NOMO-1 treated with DMSO at 0.1 percent for 48 hours (cell line): ENCODE measurements around the gene RAD51B.

Experiments
- DNase-seq: peaks from one replicate; lab custom pipeline; 2025; ENCODE audit not compliant: unreplicated experiment; lab: John Stamatoyannopoulos, UW

The RAD51B gene

GRCh38 chr14:68449561-68450181 is 630.1 kb downstream of the RAD51B start:
- no peak for DNase-seq

GRCh38 chr14:68450391-68451120 is 631.0 kb downstream of the RAD51B start:
- no peak for DNase-seq

GRCh38 chr14:68451696-68452373 is 632.3 kb downstream of the RAD51B start:
- DNase-seq: no peak

GRCh38 chr14:68458253-68458652 is 638.7 kb downstream of the RAD51B start:
- DNase-seq: no peak

GRCh38 chr14:68458840-68459469 is 639.4 kb downstream of the RAD51B start:
- no peak for DNase-seq

GRCh38 chr14:68459480-68460136 is 640.0 kb downstream of the RAD51B start:
- no peak for DNase-seq

- no peak for DNase-seq
Observed at GRCh38 chr14:68460541-68460940, 641.0 kb downstream of the RAD51B start.

- DNase-seq: no peak
Observed at GRCh38 chr14:68461086-68461485, 641.5 kb downstream of the RAD51B start.

GRCh38 chr14:68462683-68463082 is 643.1 kb downstream of the RAD51B start:
- no peak for DNase-seq

GRCh38 chr14:68463299-68463698 is 643.7 kb downstream of the RAD51B start:
- no peak for DNase-seq

- DNase-seq: no peak
Observed at GRCh38 chr14:68463705-68464374, 644.3 kb downstream of the RAD51B start.

- DNase-seq: peak; percentile 1
Observed at GRCh38 chr14:68464711-68465110, 645.1 kb downstream of the RAD51B start.

- DNase-seq: no peak
Observed at GRCh38 chr14:68466491-68466977, 647.0 kb downstream of the RAD51B start.

GRCh38 chr14:68467425-68467824 is 647.8 kb downstream of the RAD51B start:
- no peak for DNase-seq

- DNase-seq: no peak
Observed at GRCh38 chr14:68468437-68469207, 649.0 kb downstream of the RAD51B start.

- DNase-seq: no peak
Observed at GRCh38 chr14:68469208-68469713, 649.7 kb downstream of the RAD51B start.

- no peak for DNase-seq
Observed at GRCh38 chr14:68470361-68470760, 650.8 kb downstream of the RAD51B start.

- peak; percentile 74 for DNase-seq
Observed at GRCh38 chr14:68471029-68471963, 651.7 kb downstream of the RAD51B start.
